ENCODE measurements around the gene DUSP6.

DNA sequence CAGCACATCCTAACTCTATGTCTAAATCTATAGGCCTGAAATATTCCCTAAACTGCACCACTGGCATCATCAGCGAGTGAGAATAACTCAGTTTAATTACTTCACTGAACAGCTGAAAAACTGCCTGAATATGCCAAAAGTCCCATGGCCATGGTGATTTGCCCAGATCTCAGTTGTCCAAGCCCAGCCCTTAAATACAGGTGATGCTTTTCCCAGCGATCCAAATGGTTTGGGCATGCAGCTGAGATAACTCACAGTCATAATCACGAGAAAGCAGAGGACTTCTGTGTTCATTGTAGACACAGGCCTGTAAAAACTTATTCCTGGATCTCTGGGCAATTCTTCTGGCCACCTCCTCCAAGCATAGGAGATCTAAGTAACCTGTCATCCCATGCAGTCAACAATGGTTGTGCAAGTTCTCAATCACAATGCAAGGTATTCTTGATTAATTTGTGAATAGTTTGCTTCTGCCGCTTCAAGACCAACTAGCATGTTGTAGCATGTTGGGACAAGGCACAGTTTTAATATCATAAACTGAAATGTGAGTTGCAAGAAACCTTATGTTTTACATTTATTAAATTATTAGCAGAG lies 40.5 kb downstream of the DUSP6 start:
- TF ChIP-seq EZH2 (IDR thresholded peaks at IDR 0.05; ENCODE audit: insufficient read depth, poor library complexity, severe bottlenecking): no peak
- no peak for TF ChIP-seq EZH2phosphoT487 (IDR thresholded peaks at IDR 0.05; ENCODE audit: insufficient read depth, low read depth)
